ENCODE results near the gene C2orf78.
"Not testable (repeated sequence)": the region's sequence is repeated elsewhere in the genome, so short reads cannot be mapped to it uniquely, and the experiment has no call there.

Gene C2orf78

GRCh38 chr2:73783883-73784282 is at the start of gene C2orf78:
C2orf78 (plus strand) TSS chr2:73784183; CDS start chr2:73784310, 127 bp downstream.
- DNase-seq, result not testable (repeated sequence)

DNA sequence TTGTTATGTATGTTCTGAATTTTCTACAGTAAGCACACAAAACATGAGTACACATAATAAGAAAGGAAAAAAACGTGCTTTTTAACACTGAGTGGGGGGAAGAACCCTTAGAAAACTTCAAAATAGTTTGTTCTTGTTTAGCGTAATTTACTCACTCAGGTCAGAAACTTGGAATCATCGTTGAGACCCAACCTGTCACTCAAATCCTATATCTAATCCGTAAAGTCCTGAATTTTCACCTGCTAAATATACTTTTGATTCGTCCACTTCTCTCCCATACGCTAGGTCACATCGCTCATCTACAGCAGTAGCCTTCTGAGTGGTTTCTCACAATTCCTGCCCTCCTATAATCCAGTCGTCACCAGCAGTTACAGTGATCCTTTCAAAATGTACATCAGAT is 47.6 kb upstream of the C2orf78 start:
- no peak for DNase-seq

- DNase-seq, result peak; percentile 94 to 96
Observed at GRCh38 chr2:73736855-73737779, 46.9 kb upstream of the C2orf78 start, which contains the start of gene TPRKB. TPRKB (minus strand) TSS chr2:73737345; CDS start chr2:73734569, 2,776 bp downstream.

DNA sequence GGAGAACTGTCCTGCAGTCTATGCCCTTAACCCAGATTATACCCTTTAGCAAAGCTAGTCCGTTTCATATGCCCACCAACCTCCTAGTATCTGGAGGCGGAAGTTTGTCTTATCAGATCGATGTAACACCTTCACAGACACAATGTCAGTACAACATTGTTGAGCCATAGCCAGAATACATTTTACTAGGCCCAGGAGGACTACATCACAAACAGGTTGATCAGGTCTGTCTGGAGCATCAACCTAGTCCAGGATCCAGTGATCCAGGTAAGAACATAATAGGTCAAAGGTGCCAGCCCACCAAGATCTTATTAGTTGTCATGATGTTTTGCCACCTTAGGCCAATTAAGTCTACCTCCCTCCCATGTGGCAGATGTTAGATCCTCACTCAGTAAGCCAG is 44.9 kb upstream of the C2orf78 start:
- no peak for DNase-seq

- DNase-seq, result no peak
Observed at GRCh38 chr2:73740767-73741166, 43.2 kb upstream of the C2orf78 start.

- DNase-seq, result no peak
Observed at GRCh38 chr2:73746015-73746876, 37.7 kb upstream of the C2orf78 start.

GRCh38 chr2:73746877-73747208 is 37.1 kb upstream of the C2orf78 start:
- no peak for DNase-seq

GRCh38 chr2:73749314-73749713 is 34.7 kb upstream of the C2orf78 start:
- DNase-seq, result no peak

DNA sequence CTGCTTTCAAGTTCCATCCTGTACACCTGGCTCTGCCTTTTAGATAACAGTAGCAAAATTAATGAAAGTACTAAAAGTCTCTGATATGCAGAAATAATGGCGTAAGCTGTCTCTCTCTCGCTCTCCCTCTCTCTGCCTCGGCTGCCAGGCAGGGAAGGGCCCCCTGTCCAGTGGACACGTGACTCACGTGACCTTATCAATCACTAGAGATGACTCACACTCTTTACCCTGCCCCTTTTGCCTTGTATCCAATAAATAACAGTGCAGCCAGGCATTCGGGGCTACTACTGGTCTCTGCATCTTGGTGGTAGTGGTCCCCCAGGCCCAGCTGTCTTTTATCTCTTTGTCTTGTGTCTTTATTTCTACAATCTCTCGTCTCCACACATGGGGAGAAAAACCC is 29.7 kb upstream of the C2orf78 start:
- not testable (repeated sequence) for DNase-seq

- DNase-seq, result no peak
Observed at GRCh38 chr2:73759285-73759764, 24.7 kb upstream of the C2orf78 start.

- no peak for DNase-seq
Observed at GRCh38 chr2:73759904-73760303, 24.1 kb upstream of the C2orf78 start.

DNA sequence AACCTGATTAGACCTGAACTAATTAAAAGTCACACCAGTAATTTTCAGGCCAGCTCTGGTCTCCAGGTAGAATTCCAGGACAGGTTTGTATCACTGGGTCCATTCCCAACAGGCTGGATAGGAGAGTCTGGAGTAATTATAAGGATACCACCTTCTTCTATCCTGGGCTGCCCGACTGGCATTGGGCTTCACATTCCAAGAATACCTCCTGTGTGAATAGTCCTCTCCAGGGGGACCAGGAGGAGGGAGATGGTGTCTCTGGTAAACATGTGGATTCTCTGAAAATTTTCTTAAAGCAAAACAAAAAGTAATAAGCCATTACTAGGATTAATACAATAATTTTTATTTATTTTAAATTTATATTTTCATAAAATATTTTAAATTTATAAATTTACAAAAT is 21.4 kb upstream of the C2orf78 start:
- no peak for DNase-seq

GRCh38 chr2:73764945-73765344 is 19.0 kb upstream of the C2orf78 start:
- DNase-seq, result no peak

DNA sequence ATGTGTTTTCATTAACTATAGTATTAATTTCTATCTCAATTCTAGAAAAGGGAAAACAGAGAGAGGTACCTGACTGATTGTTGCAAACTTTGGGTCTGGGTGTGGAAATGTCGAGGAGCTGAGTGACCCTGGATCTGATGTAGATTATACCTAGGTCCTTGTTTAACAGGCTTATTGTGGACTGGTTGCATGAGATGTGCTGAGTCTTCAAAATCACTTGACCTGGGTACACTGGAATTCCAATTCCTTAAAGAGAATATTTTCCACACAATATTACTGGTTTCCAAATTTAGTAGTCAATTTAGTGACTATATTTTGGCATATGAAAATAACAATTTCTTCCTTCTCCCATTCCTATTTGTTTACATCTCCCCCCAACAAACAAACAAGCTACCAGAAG is 17.6 kb upstream of the C2orf78 start:
- DNase-seq, result no peak

GRCh38 chr2:73766994-73767393 is 17.0 kb upstream of the C2orf78 start:
- no peak for DNase-seq

DNA sequence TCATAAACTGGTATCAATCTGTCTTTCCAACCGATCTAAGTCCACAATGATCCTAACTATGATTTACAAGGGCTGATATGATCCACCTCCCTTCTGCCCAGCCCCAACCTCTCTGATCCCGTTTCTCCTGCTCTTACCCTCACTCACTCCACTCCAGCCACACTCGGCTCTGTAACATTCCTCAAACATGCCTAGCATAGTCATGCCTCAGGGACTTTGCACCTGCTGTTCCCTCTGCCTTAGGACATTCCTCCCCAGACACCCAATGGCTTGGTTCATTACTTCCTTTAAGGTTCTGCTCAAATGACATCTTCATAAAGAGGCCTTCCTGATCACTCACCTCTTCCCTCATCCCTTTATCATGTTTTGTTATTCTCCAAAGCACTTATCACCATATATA is 13.3 kb upstream of the C2orf78 start:
- DNase-seq, result no peak

DNA sequence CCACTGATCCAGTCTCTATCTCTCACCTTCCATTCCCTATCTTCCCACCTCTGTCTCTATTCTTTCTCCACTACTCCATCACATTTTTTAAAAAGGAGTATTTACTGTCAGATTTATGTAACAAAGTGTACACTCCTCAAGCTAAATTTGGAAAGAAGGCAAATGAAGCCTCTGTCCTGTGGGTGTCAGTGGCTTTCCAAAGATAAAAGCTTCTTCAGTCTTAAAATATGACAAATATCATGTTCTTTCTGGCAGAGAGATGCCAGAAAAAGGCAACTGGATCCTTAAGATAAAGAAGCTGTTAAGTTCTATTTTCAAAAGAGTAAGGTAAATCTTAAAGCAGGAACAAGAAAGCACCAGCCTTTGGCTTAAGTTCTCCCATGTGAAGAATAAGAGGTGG is 11.2 kb upstream of the C2orf78 start:
- no peak for DNase-seq

DNA sequence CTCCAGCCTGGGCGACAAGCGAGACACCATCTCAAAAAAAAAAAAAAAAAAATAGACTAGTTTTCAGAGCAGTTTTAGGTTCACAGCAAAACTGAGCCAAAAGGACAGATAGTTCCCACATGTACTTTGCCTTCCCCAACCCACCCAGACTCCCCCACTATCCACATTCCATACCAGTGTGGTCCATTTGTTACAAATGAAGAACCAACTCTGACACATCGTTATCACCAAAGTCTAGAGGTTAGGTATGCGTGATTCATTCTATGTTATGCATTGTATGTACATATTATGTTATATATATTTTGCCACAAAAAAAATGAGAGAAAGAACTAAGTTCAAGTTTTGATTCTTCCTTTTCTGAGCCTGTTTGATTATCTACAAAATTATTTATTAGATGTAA is 7.6 kb upstream of the C2orf78 start:
- no peak for DNase-seq

GRCh38 chr2:73776869-73777519 is 7.0 kb upstream of the C2orf78 start:
- DNase-seq, result no peak

- not testable (repeated sequence) for DNase-seq
Observed at GRCh38 chr2:73778867-73779466, 5.0 kb upstream of the C2orf78 start.

GRCh38 chr2:73779467-73780236 is 4.3 kb upstream of the C2orf78 start, which contains the start of gene DUSP11:
DUSP11 (minus strand) TSS chr2:73780103; CDS start chr2:73779974, 129 bp downstream.
- DNase-seq, result peak; percentile 96 to 98

DNA sequence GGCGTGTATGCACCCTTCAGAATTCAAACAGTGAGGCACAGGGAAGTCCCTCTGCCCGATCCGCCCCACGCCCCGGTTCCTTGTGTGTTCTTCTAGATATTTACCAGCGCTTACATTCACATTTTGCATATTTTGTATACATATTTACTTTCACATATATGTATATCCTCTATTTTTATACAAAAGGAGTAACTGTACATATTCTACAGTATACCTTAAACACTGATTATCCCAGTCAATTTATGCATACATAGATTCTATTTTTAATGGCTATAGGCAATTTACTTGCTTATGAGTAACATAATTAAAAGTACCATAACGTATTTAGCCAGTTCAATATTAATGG is 3.8 kb upstream of the C2orf78 start:
- DNase-seq, result no peak
